Mesenchymal stem cell (in vitro differentiated cells and primary cell): Measurements from ENCODE around the gene RGS9.
A peak's percentile ranks its signal among the peaks of the same experiment; 100 is the strongest.

Source experiments
- DNase-seq: peaks from one replicate; pipeline ENCODE4 v3.0.0-alpha.2; 2013
- H2AFZ ChIP-seq: one replicate; pipeline ENCODE4 v1.6.1; 2013; ENCODE audit warnings: low read depth, mild to moderate bottlenecking, control low read depth, inconsistent platforms, low read length, moderate library complexity
- H2AK5ac ChIP-seq: 2 replicates; pipeline ENCODE4 v1.6.1; 2013; ENCODE audit warnings: low read length, moderate library complexity, mild to moderate bottlenecking, inconsistent platforms; ENCODE audit not compliant: severe bottlenecking
- H2BK120ac ChIP-seq: one replicate; pipeline ENCODE4 v1.6.1; 2013; ENCODE audit warnings: low read depth, mild to moderate bottlenecking, inconsistent platforms, low read length, moderate library complexity
- H2BK12ac ChIP-seq, 2 experiments: one replicate each; pipeline ENCODE4 v1.6.1; 2013; ENCODE audit warnings: inconsistent platforms in 2 of 2, low read length in 2 of 2, mild to moderate bottlenecking in 2 of 2, moderate library complexity in 2 of 2, control low read depth in 1 of 2
- H2BK15ac ChIP-seq: one replicate; pipeline ENCODE4 v1.6.1; 2013; ENCODE audit warnings: mild to moderate bottlenecking, low read depth, inconsistent platforms; ENCODE audit not compliant: poor library complexity, severe bottlenecking
- H2BK5ac ChIP-seq: 2 replicates; pipeline ENCODE4 v1.6.1; 2013; ENCODE audit warnings: low read depth, mild to moderate bottlenecking, low read length, control low read depth, inconsistent platforms; ENCODE audit not compliant: poor library complexity, severe bottlenecking
- H3K14ac ChIP-seq, 2 experiments: one replicate each; pipeline ENCODE4 v1.6.1; 2013; ENCODE audit warnings: inconsistent platforms in 2 of 2, low read length in 2 of 2, control low read depth in 1 of 2, mild to moderate bottlenecking in 1 of 2, moderate library complexity in 1 of 2
- H3K18ac ChIP-seq, 2 experiments: one replicate each; pipeline ENCODE4 v1.6.1; 2013; ENCODE audit warnings: inconsistent platforms in 2 of 2, low read length in 2 of 2, control low read depth in 1 of 2, low read depth in 1 of 2, mild to moderate bottlenecking in 1 of 2
- H3K23ac ChIP-seq, 2 experiments: one replicate each; pipeline ENCODE4 v1.6.1; 2013; ENCODE audit warnings: inconsistent platforms in 2 of 2, low read length in 2 of 2, mild to moderate bottlenecking in 2 of 2, moderate library complexity in 2 of 2, control low read depth in 1 of 2
- H3K27ac ChIP-seq: 2 replicates; pipeline ENCODE4 v1.5.1; 2013; ENCODE audit warnings: mild to moderate bottlenecking, moderate library complexity, low read length, control low read depth, inconsistent platforms; ENCODE audit not compliant: poor library complexity, severe bottlenecking
- H3K27me3 ChIP-seq, 2 experiments: 2 replicates each; pipeline versions ENCODE4 v1.6.1 to v1.7.0; 2013; ENCODE audit warnings: low read length in 2 of 2, mild to moderate bottlenecking in 2 of 2, moderate library complexity in 2 of 2, control low read depth in 1 of 2, inconsistent platforms in 1 of 2; ENCODE audit not compliant: control insufficient read depth in 1 of 2, insufficient read depth in 1 of 2
- H3K36me3 ChIP-seq, 2 experiments: 2 replicates each; pipeline versions ENCODE4 v1.6.1 to v1.7.0; 2013; ENCODE audit warnings: low read length in 2 of 2, control low read depth in 1 of 2, inconsistent platforms in 1 of 2, low read depth in 1 of 2, mild to moderate bottlenecking in 1 of 2; ENCODE audit not compliant: insufficient read depth in 2 of 2, control insufficient read depth in 1 of 2
- H3K4ac ChIP-seq, 2 experiments: one replicate each; pipeline ENCODE4 v1.6.1; 2013; ENCODE audit warnings: inconsistent platforms in 2 of 2, low read length in 2 of 2, mild to moderate bottlenecking in 2 of 2, moderate library complexity in 2 of 2, control low read depth in 1 of 2, low read depth in 1 of 2
- H3K4me1 ChIP-seq: 2 replicates; pipeline ENCODE4 v1.6.1; 2013; ENCODE audit warnings: low read depth, low read length, control low read depth; ENCODE audit not compliant: control insufficient read depth, insufficient read depth
- H3K4me2 ChIP-seq: 2 replicates; pipeline ENCODE4 v1.6.1; 2013; ENCODE audit warnings: low read length, mild to moderate bottlenecking, inconsistent platforms; ENCODE audit not compliant: poor library complexity, severe bottlenecking
- H3K4me3 ChIP-seq, 2 experiments: 2 replicates each; pipeline versions ENCODE4 v1.5.1 to v1.7.0; 2013; ENCODE audit warnings: low read length in 2 of 2, mild to moderate bottlenecking in 2 of 2, control low read depth in 1 of 2, low read depth in 1 of 2; ENCODE audit not compliant: insufficient read depth in 1 of 2
- H3K79me1 ChIP-seq: replicated peaks from 2 replicates; pipeline ENCODE4 v1.6.1; 2013; ENCODE audit warnings: mild to moderate bottlenecking, control low read depth, low read length, inconsistent platforms; ENCODE audit not compliant: poor library complexity, severe bottlenecking
- H3K9ac ChIP-seq: 2 replicates; pipeline ENCODE4 v1.7.0; 2013; ENCODE audit warnings: mild to moderate bottlenecking, low read length, moderate library complexity
- H3K9me3 ChIP-seq: 2 replicates; pipeline ENCODE4 v1.7.0; 2013; ENCODE audit warnings: mild to moderate bottlenecking, low read length; ENCODE audit not compliant: control insufficient read depth
- H4K8ac ChIP-seq: one replicate; pipeline ENCODE4 v1.6.1; 2013; ENCODE audit warnings: inconsistent platforms, mild to moderate bottlenecking, low read length, moderate library complexity
- H4K91ac ChIP-seq: one replicate; pipeline ENCODE4 v1.6.1; 2013; ENCODE audit warnings: mild to moderate bottlenecking, low read length, inconsistent platforms
- WGBS: methylation state at CpG from one replicate; pipeline ENCODE4 v1.1.7; 2013; ENCODE audit warnings: mixed read lengths; 5-methylcytosine and 5-hydroxymethylcytosine counted together

The RGS9 gene

GRCh38 chr17:65226227-65226626 lies 89.1 kb downstream of the RGS9 start:
- no peak overlapping the region for H2AK5ac ChIP-seq
- peaks cover 19 to 21% of the 10 kb centered on the region in 2 experiments for H3K27me3 ChIP-seq
- no peak overlapping the region for H3K9ac ChIP-seq
- H4K8ac ChIP-seq, result no peak overlapping the region
- no peaks in the 10 kb centered on the region for H3K4me1 ChIP-seq
- no peak overlapping the region for H3K23ac ChIP-seq
- H3K27ac ChIP-seq, result no peak overlapping the region
- H3K36me3 ChIP-seq, result no peaks in the 10 kb centered on the region
- no peaks in the 10 kb centered on the region for H3K79me1 ChIP-seq
- H3K18ac ChIP-seq, result no peak overlapping the region
- H2BK15ac ChIP-seq, result no peak overlapping the region
- no peak overlapping the region for H2AFZ ChIP-seq
- no peaks in the 10 kb centered on the region for H3K9me3 ChIP-seq
- no peak overlapping the region for H3K4ac ChIP-seq
- H2BK120ac ChIP-seq, result no peak overlapping the region
- H2BK12ac ChIP-seq, result no peak overlapping the region
- H3K4me2 ChIP-seq, result no peak overlapping the region
- no peak overlapping the region for H2BK5ac ChIP-seq
- no peak overlapping the region for H3K14ac ChIP-seq
- no peak overlapping the region for H4K91ac ChIP-seq
- WGBS, result 68% methylated on average over 4 of the region's 4 CpGs
- H3K4me3 ChIP-seq, result no peak overlapping the region
- no peak for DNase-seq

- Histone ChIP-seq H2BK120ac (no peak overlapping the region), H2AK5ac (no peak overlapping the region), H3K4me1 (no peaks in the 10 kb centered on the region), H3K14ac (no peak overlapping the region), H3K4ac (no peak overlapping the region), H3K27ac (no peak overlapping the region), H3K36me3 (no peaks in the 10 kb centered on the region), H3K9me3 (no peaks in the 10 kb centered on the region), H3K18ac (no peak overlapping the region), H3K4me2 (no peak overlapping the region), H2AFZ (no peak overlapping the region), H2BK12ac (no peak overlapping the region), H2BK15ac (no peak overlapping the region), H4K8ac (no peak overlapping the region), H3K27me3 (peaks cover 19 to 21% of the 10 kb centered on the region in 2 experiments), H3K9ac (no peak overlapping the region), H3K4me3 (no peak overlapping the region), H3K79me1 (no peaks in the 10 kb centered on the region), H4K91ac (no peak overlapping the region), H3K23ac (no peak overlapping the region), H2BK5ac (no peak overlapping the region)
- WGBS, result 77% methylated on average over 4 of the region's 4 CpGs
- no peak for DNase-seq
Observed at GRCh38 chr17:65227637-65228036, 90.5 kb downstream of the RGS9 start.

- no peak overlapping the region for H3K23ac ChIP-seq
- WGBS, result 83% methylated on average over 10 of the region's 10 CpGs
- no peak overlapping the region for H2BK5ac ChIP-seq
- H2BK15ac ChIP-seq, result no peak overlapping the region
- no peak overlapping the region for H3K9ac ChIP-seq
- H2BK12ac ChIP-seq, result no peak overlapping the region
- H3K79me1 ChIP-seq, result no peaks in the 10 kb centered on the region
- no peak overlapping the region for H3K27ac ChIP-seq
- H3K4ac ChIP-seq, result no peak overlapping the region
- peak overlapping the region; percentile 45 for H2BK120ac ChIP-seq
- H4K91ac ChIP-seq, result peak overlapping the region; percentile 9
- no peak overlapping the region for H3K14ac ChIP-seq
- H3K36me3 ChIP-seq, result peaks cover 0 to 2% of the 10 kb centered on the region in 2 experiments
- H2AFZ ChIP-seq, result no peak overlapping the region
- H3K27me3 ChIP-seq, result peaks cover 19 to 21% of the 10 kb centered on the region in 2 experiments
- no peak overlapping the region for H3K4me2 ChIP-seq
- H3K4me1 ChIP-seq, result no peaks in the 10 kb centered on the region
- no peak overlapping the region for H2AK5ac ChIP-seq
- peak overlapping the region in 1 of 2 experiments; percentile 28 for H3K18ac ChIP-seq
- H3K4me3 ChIP-seq, result no peak overlapping the region
- peak; percentile 12 for DNase-seq
- H3K9me3 ChIP-seq, result no peaks in the 10 kb centered on the region
- H4K8ac ChIP-seq, result no peak overlapping the region
Observed at GRCh38 chr17:65228287-65228686, 91.1 kb downstream of the RGS9 start.

- 41% methylated on average over 12 of the region's 12 CpGs for WGBS
- H2BK12ac ChIP-seq, result no peak overlapping the region
Observed at GRCh38 chr17:65228734-65229620, 91.8 kb downstream of the RGS9 start.

More at GRCh38 chr17:65228734-65229620, 91.8 kb downstream of the RGS9 start:
- Histone ChIP-seq H2BK120ac (peak overlapping the region; percentile 45), H3K36me3 (peaks cover 0 to 2% of the 10 kb centered on the region in 2 experiments), H3K23ac (no peak overlapping the region), H3K14ac (no peak overlapping the region), H3K4me1 (no peaks in the 10 kb centered on the region), H3K79me1 (no peaks in the 10 kb centered on the region), H3K27ac (no peak overlapping the region), H2AFZ (no peak overlapping the region), H3K18ac (no peak overlapping the region), H3K4me2 (no peak overlapping the region), H4K91ac (no peak overlapping the region), H3K4me3 (no peak overlapping the region), H3K9ac (no peak overlapping the region), H4K8ac (no peak overlapping the region), H2AK5ac (no peak overlapping the region), H2BK15ac (no peak overlapping the region), H3K27me3 (peaks cover 19 to 21% of the 10 kb centered on the region in 2 experiments), H2BK5ac (no peak overlapping the region), H3K4ac (no peak overlapping the region), H3K9me3 (no peaks in the 10 kb centered on the region)
- peak; percentile 78 for DNase-seq
